GM21447 (cell line): ENCODE data around the gene HEXA.
"Not testable (repeated sequence)": the region's sequence is repeated elsewhere in the genome, so short reads cannot be mapped to it uniquely, and the experiment has no call there.

ENCODE experiments used
- ATAC-seq: cut with Tn5 transposase; IDR thresholded peaks from one replicate; pipeline ENCODE4 v1.9.1; 2021; ENCODE audit not compliant: unreplicated experiment

Gene HEXA

GRCh38 chr15:72375846-72376581 is at the start of gene HEXA:
Gene HEXA, minus strand, starts transcription at chr15:72376014. Its CDS starts 42 bp downstream, at chr15:72375972.
- ATAC-seq: peak; percentile 77

GRCh38 chr15:72423256-72423655 is 47.4 kb upstream of the HEXA start:
- no peak for ATAC-seq

GRCh38 chr15:72421484-72421883 is 45.7 kb upstream of the HEXA start:
- ATAC-seq: no peak

- ATAC-seq: no peak
Observed at GRCh38 chr15:72420576-72420975, 44.8 kb upstream of the HEXA start.

- not testable (repeated sequence) for ATAC-seq
Observed at GRCh38 chr15:72419768-72420167, 44.0 kb upstream of the HEXA start.

GRCh38 chr15:72415304-72415703 is 39.5 kb upstream of the HEXA start:
- no peak for ATAC-seq

GRCh38 chr15:72413337-72413736 is 37.5 kb upstream of the HEXA start:
- ATAC-seq: not testable (repeated sequence)

- no peak for ATAC-seq
Observed at GRCh38 chr15:72411544-72411943, 35.7 kb upstream of the HEXA start.

GRCh38 chr15:72411111-72411510 is 35.3 kb upstream of the HEXA start:
- no peak for ATAC-seq

GRCh38 chr15:72406936-72407335 is 31.1 kb upstream of the HEXA start:
- no peak for ATAC-seq

GRCh38 chr15:72404841-72405240 is 29.0 kb upstream of the HEXA start:
- ATAC-seq: no peak

GRCh38 chr15:72404356-72404755 is 28.5 kb upstream of the HEXA start:
- no peak for ATAC-seq

GRCh38 chr15:72402726-72403125 is 26.9 kb upstream of the HEXA start:
- ATAC-seq: no peak

- no peak for ATAC-seq
Observed at GRCh38 chr15:72398648-72399047, 22.8 kb upstream of the HEXA start.

GRCh38 chr15:72397796-72398588 is 22.2 kb upstream of the HEXA start, which contains the start of gene TMEM202:
Gene TMEM202, plus strand, starts transcription at chr15:72398305. Its CDS starts 22 bp downstream, at chr15:72398327.
- ATAC-seq: no peak

GRCh38 chr15:72396331-72396730 is 20.5 kb upstream of the HEXA start:
- ATAC-seq: not testable (repeated sequence)

GRCh38 chr15:72389231-72389630 is 13.4 kb upstream of the HEXA start:
- no peak for ATAC-seq

- ATAC-seq: no peak
Observed at GRCh38 chr15:72387741-72388140, 11.9 kb upstream of the HEXA start.

- ATAC-seq: no peak
Observed at GRCh38 chr15:72382146-72382545, 6.3 kb upstream of the HEXA start.

- no peak for ATAC-seq
Observed at GRCh38 chr15:72380743-72381142, 4.9 kb upstream of the HEXA start.

GRCh38 chr15:72379856-72380430 is 4.1 kb upstream of the HEXA start:
- ATAC-seq: no peak

GRCh38 chr15:72379106-72379505 is 3.3 kb upstream of the HEXA start:
- not testable (repeated sequence) for ATAC-seq
